Measurements from ENCODE around the gene PYGM. TPM values are rescaled to one million over a fixed set of nuclear protein-coding genes. Genes with fewer than 3 reads are reported as not detected.
A peak's percentile ranks its signal among the peaks of the same experiment; 100 is the strongest.

The PYGM gene
- total RNA-seq, 1 experiment from 2014 or later, result 6.6 TPM

DNA sequence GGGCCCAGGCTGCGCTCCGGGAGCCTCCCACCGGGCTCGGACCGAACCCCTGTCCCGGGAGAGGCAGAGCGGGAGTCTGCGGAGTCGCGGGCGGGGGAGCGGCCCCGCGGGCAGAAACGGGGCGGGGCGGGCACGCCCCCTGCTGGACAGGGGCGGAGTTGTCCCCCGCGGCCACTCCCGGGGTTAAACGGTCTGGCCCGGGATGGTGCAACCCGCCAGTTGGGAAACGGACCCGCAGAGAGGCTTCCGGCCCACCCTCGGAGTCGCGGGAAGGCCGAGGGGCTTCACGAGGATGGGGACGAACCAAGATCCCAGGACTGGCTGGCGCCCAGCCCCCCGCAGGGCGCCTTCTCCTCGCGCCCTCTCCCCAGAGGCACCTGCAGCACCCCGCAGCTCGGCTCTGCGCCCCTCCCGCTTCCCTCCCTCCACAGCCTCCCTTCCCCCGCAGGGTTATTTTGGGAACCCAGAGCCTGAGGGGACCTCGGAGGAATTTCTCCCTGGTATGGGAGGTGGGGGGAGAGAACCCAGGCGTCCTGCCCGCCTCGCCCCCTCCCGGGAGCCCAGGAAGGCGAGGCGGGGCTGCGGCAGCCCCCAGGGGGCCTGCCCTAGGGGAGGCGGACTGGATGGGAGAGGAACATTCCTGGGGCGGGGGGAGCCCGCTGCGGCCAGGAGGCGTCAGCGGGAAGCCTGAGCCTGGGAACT is 16.7 kb downstream of the PYGM start:
- 0 out of 2 replicates have a peak, but pooled peaks cover 3% of the 10 kb centered on the region for H3K36me3 Mint-ChIP-seq
- peak overlapping the region; percentile 69; the same call in 1 of the 2 replicates for H3K4me3 Mint-ChIP-seq
- ATAC-seq (peak; percentile 12), DNase-seq (ENCODE audit: low spot score) (peak; percentile 83)
- peaks cover 37% of the 10 kb centered on the region for H3K27me3 Mint-ChIP-seq (ENCODE audit: low read depth)
- ChIA-PET POLR2A (interaction anchor here (1.0 to 2.6 kb wide), 4 partner anchors 17 to 36 kb away, joined by 3 to 8 read pairs (median 6); partner anchors contain the start of genes PYGM and SF1), CTCF (interaction anchor here (0.6 to 8.6 kb wide), 37 partner anchors 10 to 454 kb away, joined by 3 to 150 read pairs (median 6); partner anchors contain the start of genes BATF2, MAP4K2, NRXN2 and PYGM)
- no peak overlapping the region for H3K27ac Mint-ChIP-seq
- H3K9me3 Mint-ChIP-seq, result no peaks in the 10 kb centered on the region
- TF ChIP-seq TEAD1 (CRISPR knock-in tag; IDR thresholded peaks at IDR 0.05) (no peak), GABPB1 (CRISPR knock-in tag; IDR thresholded peaks at IDR 0.05) (0 out of 2 replicates have a peak, but pooled peaks have one; percentile 30), SP1 (CRISPR knock-in tag; conservative IDR thresholded peaks at IDR 0.05) (peak; percentile 51), ZNF423 (CRISPR knock-in tag; IDR thresholded peaks at IDR 0.05) (peak; percentile 93), TCF7 (CRISPR knock-in tag; IDR thresholded peaks at IDR 0.05; ENCODE audit: low read depth) (no peak), ZNF416 (CRISPR knock-in tag; IDR thresholded peaks at IDR 0.05) (no peak), ETV6 (CRISPR knock-in tag; IDR thresholded peaks at IDR 0.05) (peak; percentile 60; the same call in 1 of the 2 replicates)
- TF ChIP-seq, protein P1, sequence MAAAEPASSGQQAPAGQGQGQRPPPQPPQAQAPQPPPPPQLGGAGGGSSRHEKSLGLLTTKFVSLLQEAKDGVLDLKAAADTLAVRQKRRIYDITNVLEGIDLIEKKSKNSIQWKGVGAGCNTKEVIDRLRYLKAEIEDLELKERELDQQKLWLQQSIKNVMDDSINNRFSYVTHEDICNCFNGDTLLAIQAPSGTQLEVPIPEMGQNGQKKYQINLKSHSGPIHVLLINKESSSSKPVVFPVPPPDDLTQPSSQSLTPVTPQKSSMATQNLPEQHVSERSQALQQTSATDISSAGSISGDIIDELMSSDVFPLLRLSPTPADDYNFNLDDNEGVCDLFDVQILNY (CRISPR knock-in tag; IDR thresholded peaks at IDR 0.05), result peak; percentile 52; the same call in 1 of the 2 replicates
- TF ChIP-seq, protein P2, sequence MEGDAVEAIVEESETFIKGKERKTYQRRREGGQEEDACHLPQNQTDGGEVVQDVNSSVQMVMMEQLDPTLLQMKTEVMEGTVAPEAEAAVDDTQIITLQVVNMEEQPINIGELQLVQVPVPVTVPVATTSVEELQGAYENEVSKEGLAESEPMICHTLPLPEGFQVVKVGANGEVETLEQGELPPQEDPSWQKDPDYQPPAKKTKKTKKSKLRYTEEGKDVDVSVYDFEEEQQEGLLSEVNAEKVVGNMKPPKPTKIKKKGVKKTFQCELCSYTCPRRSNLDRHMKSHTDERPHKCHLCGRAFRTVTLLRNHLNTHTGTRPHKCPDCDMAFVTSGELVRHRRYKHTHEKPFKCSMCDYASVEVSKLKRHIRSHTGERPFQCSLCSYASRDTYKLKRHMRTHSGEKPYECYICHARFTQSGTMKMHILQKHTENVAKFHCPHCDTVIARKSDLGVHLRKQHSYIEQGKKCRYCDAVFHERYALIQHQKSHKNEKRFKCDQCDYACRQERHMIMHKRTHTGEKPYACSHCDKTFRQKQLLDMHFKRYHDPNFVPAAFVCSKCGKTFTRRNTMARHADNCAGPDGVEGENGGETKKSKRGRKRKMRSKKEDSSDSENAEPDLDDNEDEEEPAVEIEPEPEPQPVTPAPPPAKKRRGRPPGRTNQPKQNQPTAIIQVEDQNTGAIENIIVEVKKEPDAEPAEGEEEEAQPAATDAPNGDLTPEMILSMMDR (IDR thresholded peaks at IDR 0.05), result peak; percentile 99
- TF ChIP-seq, protein P3, sequence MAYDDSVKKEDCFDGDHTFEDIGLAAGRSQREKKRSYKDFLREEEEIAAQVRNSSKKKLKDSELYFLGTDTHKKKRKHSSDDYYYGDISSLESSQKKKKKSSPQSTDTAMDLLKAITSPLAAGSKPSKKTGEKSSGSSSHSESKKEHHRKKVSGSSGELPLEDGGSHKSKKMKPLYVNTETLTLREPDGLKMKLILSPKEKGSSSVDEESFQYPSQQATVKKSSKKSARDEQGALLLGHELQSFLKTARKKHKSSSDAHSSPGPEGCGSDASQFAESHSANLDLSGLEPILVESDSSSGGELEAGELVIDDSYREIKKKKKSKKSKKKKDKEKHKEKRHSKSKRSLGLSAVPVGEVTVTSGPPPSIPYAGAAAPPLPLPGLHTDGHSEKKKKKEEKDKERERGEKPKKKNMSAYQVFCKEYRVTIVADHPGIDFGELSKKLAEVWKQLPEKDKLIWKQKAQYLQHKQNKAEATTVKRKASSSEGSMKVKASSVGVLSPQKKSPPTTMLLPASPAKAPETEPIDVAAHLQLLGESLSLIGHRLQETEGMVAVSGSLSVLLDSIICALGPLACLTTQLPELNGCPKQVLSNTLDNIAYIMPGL (CRISPR knock-in tag; IDR thresholded peaks at IDR 0.05), result peak; percentile 85
- TF ChIP-seq, protein P4, sequence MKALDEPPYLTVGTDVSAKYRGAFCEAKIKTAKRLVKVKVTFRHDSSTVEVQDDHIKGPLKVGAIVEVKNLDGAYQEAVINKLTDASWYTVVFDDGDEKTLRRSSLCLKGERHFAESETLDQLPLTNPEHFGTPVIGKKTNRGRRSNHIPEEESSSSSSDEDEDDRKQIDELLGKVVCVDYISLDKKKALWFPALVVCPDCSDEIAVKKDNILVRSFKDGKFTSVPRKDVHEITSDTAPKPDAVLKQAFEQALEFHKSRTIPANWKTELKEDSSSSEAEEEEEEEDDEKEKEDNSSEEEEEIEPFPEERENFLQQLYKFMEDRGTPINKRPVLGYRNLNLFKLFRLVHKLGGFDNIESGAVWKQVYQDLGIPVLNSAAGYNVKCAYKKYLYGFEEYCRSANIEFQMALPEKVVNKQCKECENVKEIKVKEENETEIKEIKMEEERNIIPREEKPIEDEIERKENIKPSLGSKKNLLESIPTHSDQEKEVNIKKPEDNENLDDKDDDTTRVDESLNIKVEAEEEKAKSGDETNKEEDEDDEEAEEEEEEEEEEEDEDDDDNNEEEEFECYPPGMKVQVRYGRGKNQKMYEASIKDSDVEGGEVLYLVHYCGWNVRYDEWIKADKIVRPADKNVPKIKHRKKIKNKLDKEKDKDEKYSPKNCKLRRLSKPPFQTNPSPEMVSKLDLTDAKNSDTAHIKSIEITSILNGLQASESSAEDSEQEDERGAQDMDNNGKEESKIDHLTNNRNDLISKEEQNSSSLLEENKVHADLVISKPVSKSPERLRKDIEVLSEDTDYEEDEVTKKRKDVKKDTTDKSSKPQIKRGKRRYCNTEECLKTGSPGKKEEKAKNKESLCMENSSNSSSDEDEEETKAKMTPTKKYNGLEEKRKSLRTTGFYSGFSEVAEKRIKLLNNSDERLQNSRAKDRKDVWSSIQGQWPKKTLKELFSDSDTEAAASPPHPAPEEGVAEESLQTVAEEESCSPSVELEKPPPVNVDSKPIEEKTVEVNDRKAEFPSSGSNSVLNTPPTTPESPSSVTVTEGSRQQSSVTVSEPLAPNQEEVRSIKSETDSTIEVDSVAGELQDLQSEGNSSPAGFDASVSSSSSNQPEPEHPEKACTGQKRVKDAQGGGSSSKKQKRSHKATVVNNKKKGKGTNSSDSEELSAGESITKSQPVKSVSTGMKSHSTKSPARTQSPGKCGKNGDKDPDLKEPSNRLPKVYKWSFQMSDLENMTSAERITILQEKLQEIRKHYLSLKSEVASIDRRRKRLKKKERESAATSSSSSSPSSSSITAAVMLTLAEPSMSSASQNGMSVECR (CRISPR knock-in tag; IDR thresholded peaks at IDR 0.05; ENCODE audit: borderline replicate concordance), result no peak
- TF ChIP-seq, protein P5, sequence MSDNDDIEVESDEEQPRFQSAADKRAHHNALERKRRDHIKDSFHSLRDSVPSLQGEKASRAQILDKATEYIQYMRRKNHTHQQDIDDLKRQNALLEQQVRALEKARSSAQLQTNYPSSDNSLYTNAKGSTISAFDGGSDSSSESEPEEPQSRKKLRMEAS (CRISPR knock-in tag; IDR thresholded peaks at IDR 0.05), result 0 out of 2 replicates have a peak, but pooled peaks have one; percentile 18
- H3K4me1 Mint-ChIP-seq, result peaks cover 39% of the 10 kb centered on the region
